ENCODE measurements around the gene CYP3A4.

CYP3A4 gene

DNA sequence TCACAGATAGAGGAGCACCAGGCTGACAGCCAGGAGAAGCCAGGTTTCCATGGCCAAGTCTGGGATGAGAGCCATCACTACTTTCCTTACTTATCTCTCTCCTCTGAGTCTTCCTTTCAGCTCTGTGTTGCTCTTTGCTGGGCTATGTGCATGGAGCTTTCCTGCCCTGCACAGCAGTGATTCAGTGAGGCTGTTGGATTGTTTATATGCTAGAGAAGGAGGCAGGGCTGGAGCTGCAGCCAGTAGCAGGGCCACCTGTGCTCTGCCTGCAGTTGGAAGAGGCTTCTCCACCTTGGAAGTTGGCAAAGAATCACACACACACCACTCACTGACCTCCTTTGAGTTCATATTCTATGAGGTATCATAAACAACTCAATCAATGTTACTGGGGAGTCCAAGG lies at the start of gene CYP3A4:
TSS of gene CYP3A4 (minus strand) at position 178 of the 400 bp plus-strand sequence. CDS start at position 75, 103 bp downstream.
- no peak within 1 kb of the TSS for H3K4me3 ChIP-seq (replicated peaks; ENCODE audit: low read depth, low read length)
- TF ChIP-seq, protein P1, sequence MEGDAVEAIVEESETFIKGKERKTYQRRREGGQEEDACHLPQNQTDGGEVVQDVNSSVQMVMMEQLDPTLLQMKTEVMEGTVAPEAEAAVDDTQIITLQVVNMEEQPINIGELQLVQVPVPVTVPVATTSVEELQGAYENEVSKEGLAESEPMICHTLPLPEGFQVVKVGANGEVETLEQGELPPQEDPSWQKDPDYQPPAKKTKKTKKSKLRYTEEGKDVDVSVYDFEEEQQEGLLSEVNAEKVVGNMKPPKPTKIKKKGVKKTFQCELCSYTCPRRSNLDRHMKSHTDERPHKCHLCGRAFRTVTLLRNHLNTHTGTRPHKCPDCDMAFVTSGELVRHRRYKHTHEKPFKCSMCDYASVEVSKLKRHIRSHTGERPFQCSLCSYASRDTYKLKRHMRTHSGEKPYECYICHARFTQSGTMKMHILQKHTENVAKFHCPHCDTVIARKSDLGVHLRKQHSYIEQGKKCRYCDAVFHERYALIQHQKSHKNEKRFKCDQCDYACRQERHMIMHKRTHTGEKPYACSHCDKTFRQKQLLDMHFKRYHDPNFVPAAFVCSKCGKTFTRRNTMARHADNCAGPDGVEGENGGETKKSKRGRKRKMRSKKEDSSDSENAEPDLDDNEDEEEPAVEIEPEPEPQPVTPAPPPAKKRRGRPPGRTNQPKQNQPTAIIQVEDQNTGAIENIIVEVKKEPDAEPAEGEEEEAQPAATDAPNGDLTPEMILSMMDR (IDR thresholded peaks at IDR 0.05; ENCODE audit: insufficient read depth, low read length, poor library complexity, severe bottlenecking) = no peak

DNA sequence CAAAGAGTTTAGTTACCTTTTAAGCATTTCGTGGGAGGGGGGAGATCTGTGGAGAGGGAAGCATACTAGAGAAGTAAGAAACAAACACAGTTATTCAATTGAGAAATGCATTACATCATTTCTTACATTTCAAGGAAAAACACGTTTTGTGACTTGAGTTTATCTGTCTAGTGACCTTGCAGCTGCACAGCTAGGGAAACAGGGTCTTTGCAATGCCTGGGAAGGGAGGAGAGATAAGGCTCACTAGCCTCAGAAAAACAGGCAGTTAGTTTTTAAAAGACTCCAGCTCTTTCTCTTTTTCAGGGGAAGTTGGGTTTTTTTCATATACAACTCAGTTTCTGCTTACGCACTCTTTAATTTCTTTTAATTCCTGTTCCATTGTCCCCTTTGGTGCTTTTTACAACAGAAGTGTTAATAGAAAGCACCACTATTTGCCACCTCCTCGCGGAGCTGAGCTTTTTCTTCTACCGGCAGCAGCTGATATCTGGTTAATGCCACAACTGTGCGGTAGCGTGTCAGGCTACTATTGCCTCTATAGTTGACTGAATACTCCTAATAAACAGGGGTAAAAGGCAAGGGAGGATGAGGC lies 49.4 kb upstream of the CYP3A4 start:
- TF ChIP-seq, protein P1 (IDR thresholded peaks at IDR 0.05; ENCODE audit: insufficient read depth, low read length, poor library complexity, severe bottlenecking) = no peak
- no peak for DNase-seq (ENCODE audit: extremely low read depth, insufficient read length)
- Histone ChIP-seq H3K4me3 (replicated peaks; ENCODE audit: low read depth, low read length) (no peak overlapping the region), H3K36me3 (ENCODE audit: control insufficient read depth, insufficient read depth, low read length) (no peaks in the 10 kb centered on the region), H3K27me3 (replicated peaks; ENCODE audit: control insufficient read depth, insufficient read depth, low read length) (no peaks in the 10 kb centered on the region)

More for the DNA sequence above, at the start of gene CYP3A4:
- Histone ChIP-seq H3K27me3 (replicated peaks; ENCODE audit: control insufficient read depth, insufficient read depth, low read length) (no peaks in the 10 kb centered on the region; the same call in 1 of the 2 replicates), H3K36me3 (ENCODE audit: control insufficient read depth, insufficient read depth, low read length) (no peaks in the 10 kb centered on the region)
- DNase-seq (ENCODE audit: extremely low read depth, insufficient read length) = no peak

DNA sequence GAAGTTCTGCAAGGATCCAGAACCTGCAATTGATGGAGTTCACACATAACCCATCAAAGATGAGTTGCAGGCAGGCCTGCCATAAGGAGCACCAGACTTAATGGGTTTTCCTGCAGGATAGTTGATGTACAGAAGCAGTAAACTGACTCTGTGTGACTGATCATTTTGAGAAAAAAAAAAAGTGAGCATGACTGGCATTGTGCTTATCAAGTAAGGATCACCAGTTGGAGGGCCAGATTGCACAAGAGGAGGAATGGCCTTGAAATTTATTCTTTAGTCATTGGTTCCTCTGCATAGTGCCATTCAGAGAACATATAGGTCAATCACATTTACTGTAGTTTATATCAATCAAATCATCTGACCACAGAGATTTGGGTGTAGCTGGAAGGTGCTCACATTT lies 47.6 kb upstream of the CYP3A4 start:
- no peak overlapping the region for H3K4me3 ChIP-seq (replicated peaks; ENCODE audit: low read depth, low read length)
- no peaks in the 10 kb centered on the region for H3K36me3 ChIP-seq (ENCODE audit: control insufficient read depth, insufficient read depth, low read length)
- H3K27me3 ChIP-seq (replicated peaks; ENCODE audit: control insufficient read depth, insufficient read depth, low read length) = no peaks in the 10 kb centered on the region
- TF ChIP-seq, protein P1 (IDR thresholded peaks at IDR 0.05; ENCODE audit: insufficient read depth, low read length, poor library complexity, severe bottlenecking) = no peak
- DNase-seq (ENCODE audit: extremely low read depth, insufficient read length) = no peak

DNA sequence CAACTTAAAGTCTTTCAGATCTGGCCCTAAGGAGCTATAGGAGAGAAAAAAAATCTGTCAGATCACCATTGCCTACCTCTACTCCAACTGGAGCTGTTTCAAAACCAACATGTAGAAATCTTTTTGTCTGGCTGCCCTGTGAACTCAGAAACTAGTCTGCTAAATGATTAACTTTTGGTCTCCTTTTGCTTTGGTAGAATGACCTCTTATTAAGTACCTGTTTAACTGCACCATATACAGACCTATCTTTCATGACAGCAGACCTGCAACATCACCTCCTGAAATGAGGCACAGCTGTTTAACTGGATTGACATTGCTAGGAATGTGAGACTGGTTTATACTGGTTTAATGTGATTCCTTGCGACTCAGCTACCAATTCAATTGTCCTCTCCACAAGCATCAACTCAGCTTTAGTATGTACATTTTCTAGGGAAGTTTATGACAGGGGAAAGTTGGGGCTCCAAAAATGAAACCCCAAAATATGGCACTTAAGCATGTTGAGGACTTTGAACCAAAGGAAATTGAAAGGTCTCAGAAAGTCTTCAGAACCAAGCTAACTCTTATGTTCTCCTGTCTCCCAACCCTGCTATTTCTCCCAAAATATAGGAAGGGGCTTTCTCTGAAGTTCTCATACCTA lies 45.7 kb upstream of the CYP3A4 start:
- H3K27me3 ChIP-seq (replicated peaks; ENCODE audit: control insufficient read depth, insufficient read depth, low read length) = no peaks in the 10 kb centered on the region
- H3K36me3 ChIP-seq (ENCODE audit: control insufficient read depth, insufficient read depth, low read length) = no peaks in the 10 kb centered on the region
- DNase-seq (ENCODE audit: extremely low read depth, insufficient read length) = no peak
- H3K4me3 ChIP-seq (replicated peaks; ENCODE audit: low read depth, low read length) = no peak overlapping the region
- TF ChIP-seq, protein P1 (IDR thresholded peaks at IDR 0.05; ENCODE audit: insufficient read depth, low read length, poor library complexity, severe bottlenecking) = no peak

DNA sequence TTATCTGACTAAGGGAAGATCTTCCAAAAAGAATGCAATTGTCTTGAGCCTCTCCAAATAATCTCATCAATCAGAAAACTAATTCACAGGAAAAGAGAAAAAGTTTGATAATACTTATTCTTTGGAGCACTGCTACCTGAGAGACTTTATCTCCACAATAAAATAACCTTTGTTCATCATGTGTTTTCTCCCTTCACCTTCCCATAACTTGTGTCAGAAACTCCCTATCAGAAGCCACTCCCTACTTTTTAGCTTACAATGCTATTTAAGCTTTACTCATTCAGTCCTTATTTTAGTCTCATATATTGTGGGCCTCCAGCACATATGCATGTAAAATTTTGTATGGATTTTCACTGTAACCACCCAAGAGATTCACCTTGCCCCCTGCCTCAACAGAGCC lies 44.8 kb upstream of the CYP3A4 start:
- no peak for DNase-seq (ENCODE audit: extremely low read depth, insufficient read length)
- Histone ChIP-seq H3K36me3 (ENCODE audit: control insufficient read depth, insufficient read depth, low read length) (no peaks in the 10 kb centered on the region), H3K27me3 (replicated peaks; ENCODE audit: control insufficient read depth, insufficient read depth, low read length) (no peaks in the 10 kb centered on the region), H3K4me3 (replicated peaks; ENCODE audit: low read depth, low read length) (no peak overlapping the region)
- TF ChIP-seq, protein P1 (IDR thresholded peaks at IDR 0.05; ENCODE audit: insufficient read depth, low read length, poor library complexity, severe bottlenecking) = no peak

Data from GM06990 (cell line).